Heart right ventricle (tissue), 16 donors: Measurements from ENCODE around the gene C16orf96. TPM values are rescaled to one million over a fixed set of nuclear protein-coding genes. Genes with fewer than 3 reads are reported as not detected.

Experiments
- ATAC-seq, 8 donors: fragments of 200-7000 bp; cut with Tn5 transposase; one replicate each; pipeline ENCODE4 v1.9.1; 2020; ENCODE audit warnings: mild to moderate bottlenecking in 8 of 8, moderate library complexity in 8 of 8, moderate number of reproducible peaks in 1 of 8
- DNase-seq, 2 donors: peaks; one replicate each; pipeline ENCODE4 v3.0.0-alpha.2; 2020
- H3K27ac ChIP-seq, 10 donors: fragments of 200-600 bp; sonication (generic) in 2 of 10; one replicate each; pipeline versions ENCODE4 v1.5.0 to v1.8.0; 2020 to 2022; ENCODE audit warnings: mild to moderate bottlenecking in 3 of 10
- H3K27me3 ChIP-seq, 7 donors: fragments of 200-600 bp; one replicate each; pipeline ENCODE4 v1.8.0; 2021 to 2022; ENCODE audit warnings: mild to moderate bottlenecking in 2 of 7
- H3K36me3 ChIP-seq, 9 donors: fragments of 200-600 bp; sonication (generic) in 1 of 9; one replicate each; pipeline versions ENCODE4 v1.5.0 to v1.8.0; 2020 to 2022; ENCODE audit warnings: mild to moderate bottlenecking in 2 of 9
- H3K4me1 ChIP-seq, 9 donors: fragments of 200-600 bp; sonication (generic) in 1 of 9; one replicate each; pipeline versions ENCODE4 v1.5.0 to v1.8.0; 2020 to 2022; ENCODE audit warnings: mild to moderate bottlenecking in 4 of 9
- H3K4me3 ChIP-seq, 10 donors: fragments of 200-600 bp; sonication (generic) in 2 of 10; one replicate each; pipeline versions ENCODE4 v1.5.0 to v1.8.0; 2020 to 2022; ENCODE audit warnings: mild to moderate bottlenecking in 7 of 10, moderate library complexity in 2 of 10
- H3K9me3 ChIP-seq, 11 donors: fragments of 200-600 bp in 10 of 11; sonication (generic) in 2 of 11; one replicate each; pipeline versions ENCODE4 v1.5.0 to v1.8.0; 2013 to 2022; ENCODE audit warnings: mild to moderate bottlenecking in 2 of 11, control low read depth in 1 of 11, moderate library complexity in 1 of 11
- CTCF ChIP-seq, 9 donors: fragments of 200-600 bp; sonication (generic) in 2 of 9; IDR thresholded peaks; one replicate each; pipeline versions ENCODE4 v1.5.0 to v1.8.0; 2021 to 2022; ENCODE audit warnings: antibody characterized with exemption in 9 of 9, mild to moderate bottlenecking in 5 of 9, moderate library complexity in 1 of 9
- whole genome bisulfite sequencing, 2 donors: extraction: QIAGEN DNeasy Blood & Tissue Kit; methylation state at CpG; one replicate each; pipeline ENCODE4 v1.1.7; 2013; ENCODE audit warnings: inconsistent platforms in 1 of 2; 5-methylcytosine and 5-hydroxymethylcytosine counted together
- intact Hi-C, 10 donors: fragments of 100-400 bp; cut with DNase I; formaldehyde crosslinking; loops; one replicate each; pipeline versions ENCODE4 v1.11.1 to v1.14.2; 2022
- polyA plus RNA-seq, 2 donors: library from polyadenylated mRNA; stranded (reverse); fragments of 200-250 nt; gene quantifications; one replicate each; pipeline ENCODE4 v1.2.3, GENCODE V29; 2013
- total RNA-seq, 10 donors: library from RNA; stranded (reverse); fragmentation: NEBNext Ultra II Directional in 3 of 10; extraction: Animal tissue kit (Norgen Biotek cat#: 25700) in 3 of 10; gene quantifications; one replicate each; pipeline versions ENCODE4 v1.2.1 to v1.2.4, GENCODE V29; 2021 to 2023
- donor health status: Arrhythmogenic right ventricular cardiomyopathy.
- donor health status: ischemic (EF 13 %, LVEDD 7.1; RV severe dilation, severe dysfunction).
- donor health status: healthy with polysubstance abuse.
- donor health status: DM: no; HTN: yes; CAD: no.
- donor health status: DM: no; HTN: no; CAD: no.
- donor health status: ischemic (EF 25% LVEDD 6.9; RV normal size, moderate dysfunction).
- donor health status: ischemic (EF 25% LVEDD 5.7; RV mildly dilated, moderate dysfunction).
- donor health status: healthy.
- donor health status: DM: yes; HTN: yes; CAD: no.
- donor health status: Ischemic cardiomyopathy.
- donor health status: ischemic (EF 35%, LVEDD 5.7; RV mildly dilated, moderate dysfunction).
- donor health status: nonischemic (EF 11% LVEDD 7.7; RV severe dilation, severe dysfunction).
- donor health status: DM: yes; HTN: yes; CAD: no.
- donor health status: PGD.
- donor health status: ischemic (EF 29% LVEDD 5.4; RV normal size, mild dysfunction).
- donor health status: nonischemic (EF 23%, LVEDD 6.1; RV moderate dilation, normal function).

C16orf96 gene
- total and polyA plus RNA-seq, 12 donors = 0.01 to 0.21 (median 0.07) TPM; not detected in 1

GRCh38 chr16:4610011-4611005, 54.2 kb downstream of the C16orf96 start:
- Histone ChIP-seq H3K36me3 (peaks cover 0 to 36% (median 4%) of the 10 kb centered on the region in 9 donors), H3K27ac (no peak overlapping the region), H3K4me3 (no peak overlapping the region), H3K27me3 (no peaks in the 10 kb centered on the region), H3K4me1 (peaks cover 9 to 39% (median 33%) of the 10 kb centered on the region in 9 donors), H3K9me3 (no peaks in the 10 kb centered on the region)
- WGBS, 2 donors = 81 to 82% methylated on average over 32 of the region's 32 CpGs
- intact Hi-C loops = no loop called here
- TF ChIP-seq CTCF (IDR thresholded peaks at IDR 0.05) = no peak
- DNase-seq = no peak
- no peak for ATAC-seq

GRCh38 chr16:4611337-4612021, 55.3 kb downstream of the C16orf96 start:
- H3K27ac ChIP-seq = no peak overlapping the region
- intact Hi-C loops = no loop called here
- ATAC-seq (no peak), DNase-seq (no peak)
- no peaks in the 10 kb centered on the region for H3K9me3 ChIP-seq
- TF ChIP-seq CTCF (IDR thresholded peaks at IDR 0.05) = no peak
- H3K36me3 ChIP-seq = peaks cover 0 to 36% (median 4%) of the 10 kb centered on the region in 9 donors
- no peak overlapping the region for H3K4me3 ChIP-seq
- peaks cover 13 to 46% (median 41%) of the 10 kb centered on the region in 9 donors for H3K4me1 ChIP-seq
- no peaks in the 10 kb centered on the region for H3K27me3 ChIP-seq
- WGBS, 2 donors = 85 to 87% methylated on average over 22 of the region's 22 CpGs

- WGBS, 2 donors = 89 to 95% methylated on average over 7 of the region's 7 CpGs
- intact Hi-C loops = no loop called here
- no peak for ATAC-seq
- H3K4me3 ChIP-seq = no peak overlapping the region
- no peak overlapping the region for H3K27ac ChIP-seq
- H3K4me1 ChIP-seq = peaks cover 13 to 54% (median 50%) of the 10 kb centered on the region in 9 donors
- no peak for DNase-seq
- no peaks in the 10 kb centered on the region for H3K27me3 ChIP-seq
- H3K9me3 ChIP-seq = no peaks in the 10 kb centered on the region
- H3K36me3 ChIP-seq = peaks cover 0 to 28% (median 4%) of the 10 kb centered on the region in 9 donors
- TF ChIP-seq CTCF (IDR thresholded peaks at IDR 0.05) = no peak
These were observed 56.4 kb downstream of the C16orf96 start for GRCh38 chr16:4612474-4612931.

GRCh38 chr16:4612977-4613635, 57.0 kb downstream of the C16orf96 start:
- ATAC-seq = no peak
- Histone ChIP-seq H3K27ac (peak overlapping the region in 5 of 10 donors; percentile 95 to 100 (median 96)), H3K4me3 (peak overlapping the region; percentile 70 to 90 (median 86)), H3K9me3 (no peaks in the 10 kb centered on the region), H3K4me1 (peaks cover 13 to 59% (median 50%) of the 10 kb centered on the region in 9 donors), H3K36me3 (peaks cover 0 to 22% (median 4%) of the 10 kb centered on the region in 9 donors), H3K27me3 (no peaks in the 10 kb centered on the region)
- WGBS, 2 donors = 53 to 74% methylated on average over 14 of the region's 14 CpGs
- intact Hi-C loops = no loop called here
- no peak for TF ChIP-seq CTCF (IDR thresholded peaks at IDR 0.05)
- DNase-seq = no peak
